H1 (cell line): Measurements from ENCODE around the gene PRRC2C. TPM values are rescaled to one million over a fixed set of nuclear protein-coding genes. Genes with fewer than 3 reads are reported as not detected.

ENCODE experiments used
- CTCF ChIA-PET: fragments of 300-600 bp; sonication (Branson Sonifier 250); formaldehyde crosslinking; loops from one replicate; lab custom pipeline; 2021; ENCODE audit not compliant: partially characterized antibody; lab: Charles Lee
- POLR2A ChIA-PET: fragments of 300-600 bp; sonication (Branson Sonifier 250); formaldehyde crosslinking; loops from one replicate; lab custom pipeline; 2021; ENCODE audit warnings: inconsistent platforms; ENCODE audit not compliant: partially characterized antibody; lab: Charles Lee
- DNase-seq, 2 experiments: peaks; one replicate each; pipeline versions ENCODE4 v3.0.0 to v3.0.0-alpha.2; 2010 to 2022; ENCODE audit warnings: low spot score in 2 of 2, low read depth in 1 of 2, mixed read lengths in 1 of 2
- FAIRE-seq: peaks from 2 replicates; lab custom pipeline; 2011; peaks lifted over from hg19 to GRCh38; lab: Jason Lieb, UNC
- H2AFZ ChIP-seq: 2 replicates; pipeline ENCODE4 v1.8.1; 2012; ENCODE audit warnings: low read length, inconsistent platforms
- H2AK5ac ChIP-seq: 2 replicates; pipeline ENCODE4 v1.6.1; 2013; ENCODE audit warnings: low read depth, low read length
- H2BK120ac ChIP-seq: replicated peaks from 2 replicates; pipeline ENCODE3; 2013; ENCODE audit warnings: low read depth, low read length, inconsistent platforms
- H2BK12ac ChIP-seq: 2 replicates; pipeline ENCODE4 v1.6.1; 2013; ENCODE audit warnings: low read depth, low read length
- H2BK15ac ChIP-seq: 2 replicates; pipeline ENCODE4 v1.6.1; 2013; ENCODE audit warnings: low read length
- H2BK20ac ChIP-seq: 2 replicates; pipeline ENCODE4 v1.6.1; 2013; ENCODE audit warnings: low read length
- H2BK5ac ChIP-seq: 2 replicates; pipeline ENCODE4 v1.6.1; 2013; ENCODE audit warnings: low read depth, low read length
- H3K14ac ChIP-seq: 2 replicates; pipeline ENCODE4 v1.6.1; 2013; ENCODE audit warnings: inconsistent platforms; ENCODE audit not compliant: insufficient read length
- H3K18ac ChIP-seq: 2 replicates; pipeline ENCODE4 v1.6.1; 2013; ENCODE audit warnings: low read length; ENCODE audit errors: extremely low read depth
- H3K23ac ChIP-seq: 2 replicates; pipeline ENCODE4 v1.6.1; 2013; ENCODE audit warnings: inconsistent platforms; ENCODE audit not compliant: insufficient read length
- H3K23me2 ChIP-seq: 2 replicates; pipeline ENCODE4 v1.6.1; 2013; ENCODE audit warnings: low read depth, low read length
- H3K27ac ChIP-seq: 2 replicates; pipeline ENCODE4 v1.6.1; 2011; ENCODE audit warnings: low read depth, low read length, inconsistent platforms
- H3K27me3 ChIP-seq, 4 experiments: replicated peaks in 1 of 4; 1 replicate in 1 of 4; 2 replicates in 3 of 4; pipeline versions ENCODE4 v1.6.1 to v1.8.1; 2011 to 2013; ENCODE audit warnings: low read length in 3 of 4, mild to moderate bottlenecking in 3 of 4, inconsistent platforms in 2 of 4, mixed read lengths in 2 of 4, moderate library complexity in 1 of 4; ENCODE audit not compliant: control insufficient read depth in 3 of 4, insufficient read depth in 3 of 4; ENCODE audit errors: extremely low read depth in 1 of 4
- H3K36me3 ChIP-seq, 4 experiments: 2 replicates each; pipeline versions ENCODE4 v1.6.1 to v1.8.1; 2011 to 2013; ENCODE audit warnings: mild to moderate bottlenecking in 4 of 4, low read length in 3 of 4, moderate library complexity in 2 of 4, control low read depth in 1 of 4, inconsistent platforms in 1 of 4; ENCODE audit not compliant: insufficient read depth in 4 of 4, control insufficient read depth in 2 of 4
- H3K4ac ChIP-seq: replicated peaks from 2 replicates; pipeline ENCODE3; 2013; ENCODE audit warnings: low read length, low read depth, mixed read lengths, inconsistent platforms; ENCODE audit not compliant: insufficient read length
- H3K4me1 ChIP-seq, 4 experiments: replicated peaks in 1 of 4; 1 replicate in 1 of 4; 2 replicates in 3 of 4; pipeline versions ENCODE4 v1.6.1 to v1.8.1; 2011 to 2013; ENCODE audit warnings: low read length in 3 of 4, inconsistent platforms in 2 of 4, mixed read lengths in 1 of 4; ENCODE audit not compliant: insufficient read depth in 4 of 4, control insufficient read depth in 3 of 4
- H3K4me2 ChIP-seq, 2 experiments: 2 replicates each; pipeline versions ENCODE4 v1.6.1 to v1.8.1; 2011 to 2013; ENCODE audit warnings: low read depth in 2 of 2, low read length in 2 of 2, control low read depth in 1 of 2, inconsistent platforms in 1 of 2, mild to moderate bottlenecking in 1 of 2; ENCODE audit not compliant: insufficient read depth in 1 of 2
- H3K4me3 ChIP-seq, 4 experiments: fragments of 200-600, 300-600 bp in 1 of 4; sonication (generic), shearing (Covaris generic), sonication (Bioruptor Twin) in 1 of 4; 2 replicates each; pipeline versions ENCODE4 v1.5.1 to v1.8.1; 2011 to 2016; ENCODE audit warnings: low read length in 4 of 4, low read depth in 3 of 4, control low read depth in 2 of 4, inconsistent platforms in 2 of 4, mild to moderate bottlenecking in 2 of 4, mixed read lengths in 1 of 4, moderate library complexity in 1 of 4; ENCODE audit not compliant: insufficient read depth in 2 of 4; ENCODE audit errors: extremely low read depth in 1 of 4
- H3K56ac ChIP-seq: replicated peaks from 2 replicates; pipeline ENCODE3; 2013; ENCODE audit warnings: low read depth, mild to moderate bottlenecking, mixed read lengths, low read length, inconsistent platforms; ENCODE audit not compliant: insufficient read length
- H3K79me1 ChIP-seq: 2 replicates; pipeline ENCODE4 v1.6.1; 2013; ENCODE audit warnings: low read depth, low read length, control low read depth
- H3K79me2 ChIP-seq, 2 experiments: 2 replicates each; pipeline versions ENCODE4 v1.6.1 to v1.8.1; 2012 to 2013; ENCODE audit warnings: low read length in 2 of 2, mild to moderate bottlenecking in 2 of 2, inconsistent platforms in 1 of 2; ENCODE audit not compliant: insufficient read depth in 2 of 2, control insufficient read depth in 1 of 2
- H3K9ac ChIP-seq, 4 experiments: replicated peaks in 1 of 4; 1 replicate in 1 of 4; 2 replicates in 3 of 4; pipeline versions ENCODE4 v1.6.1 to v1.8.1; 2011 to 2013; ENCODE audit warnings: low read depth in 3 of 4, low read length in 3 of 4, control low read depth in 2 of 4, mild to moderate bottlenecking in 2 of 4, moderate library complexity in 2 of 4, inconsistent platforms in 1 of 4; ENCODE audit errors: extremely low read depth in 1 of 4
- H3K9me3 ChIP-seq, 2 experiments: 2 replicates each; pipeline versions ENCODE4 v1.6.1 to v1.8.1; 2012 to 2013; ENCODE audit warnings: mild to moderate bottlenecking in 2 of 2, moderate library complexity in 2 of 2, control low read depth in 1 of 2, inconsistent platforms in 1 of 2, low read depth in 1 of 2, low read length in 1 of 2, mixed read lengths in 1 of 2; ENCODE audit not compliant: insufficient read depth in 2 of 2
- H4K20me1 ChIP-seq, 2 experiments: replicated peaks in 1 of 2; 2 replicates each; pipeline versions ENCODE3 to v1.8.1; 2011 to 2013; ENCODE audit warnings: inconsistent platforms in 2 of 2, low read length in 2 of 2, mild to moderate bottlenecking in 1 of 2; ENCODE audit not compliant: insufficient read depth in 2 of 2, control insufficient read depth in 1 of 2
- H4K5ac ChIP-seq: 2 replicates; pipeline ENCODE4 v1.6.1; 2013; ENCODE audit warnings: low read length, low read depth, mixed read lengths, inconsistent platforms; ENCODE audit not compliant: insufficient read length
- H4K8ac ChIP-seq: 2 replicates; pipeline ENCODE4 v1.8.0; 2013; ENCODE audit warnings: mild to moderate bottlenecking, moderate library complexity, low read length, inconsistent platforms; ENCODE audit not compliant: insufficient read depth; ENCODE audit errors: extremely low read depth
- H4K91ac ChIP-seq: replicated peaks from 2 replicates; pipeline ENCODE3; 2013; ENCODE audit warnings: low read length, mixed read lengths, inconsistent platforms; ENCODE audit not compliant: insufficient read length
- CBX5 ChIP-seq: fragments of 300-800, 300-1000 bp; sonication (generic); IDR thresholded peaks from 2 replicates; pipeline ENCODE4 v1.7.1; 2016; ENCODE audit warnings: antibody characterized with exemption, low read length, low read depth
- JUND ChIP-seq: IDR thresholded peaks from 2 replicates; pipeline ENCODE4 v1.6.1; 2011; ENCODE audit warnings: mild to moderate bottlenecking, improper control_type of control experiment, low read length
- POLR2AphosphoS5 ChIP-seq: IDR thresholded peaks from 2 replicates; pipeline ENCODE4 v1.6.1; 2011; ENCODE audit warnings: low read depth, low read length
- SIX5 ChIP-seq: IDR thresholded peaks from 2 replicates; pipeline ENCODE4 v1.6.1; 2011; ENCODE audit warnings: mild to moderate bottlenecking, low read depth, low read length
- WGBS, 2 experiments: shearing (Covaris generic) in 1 of 2; methylation state at CpG; one replicate each; pipeline versions ENCODE4 v1.1.6 to v1.1.7; 2013 to 2015; ENCODE audit warnings: low lambda C conversion rate in 2 of 2, mixed read lengths in 2 of 2, inconsistent platforms in 1 of 2, low coverage in 1 of 2, missing lambda C conversion rate in 1 of 2; ENCODE audit not compliant: insufficient replicate concordance in 2 of 2, insufficient coverage in 1 of 2, insufficient read length in 1 of 2; ENCODE audit errors: extremely low coverage in 1 of 2, missing lambda C conversion rate in 1 of 2; 5-methylcytosine and 5-hydroxymethylcytosine counted together
- polyA plus RNA-seq, 7 experiments: library from polyadenylated mRNA; depleted of rRNA in 3 of 7; stranded (reverse) in 5 of 7; unstranded in 2 of 7; fragments of >200 nt in 5 of 7; fragments of 200-250 nt in 2 of 7; gene quantifications; 1 replicate in 5 of 7; 2 replicates in 1 of 7; 4 replicates in 1 of 7; pipeline versions ENCODE4 v1.2.1 to v1.2.3, GENCODE V29; 2011 to 2013; ENCODE audit warnings: missing spikeins in 2 of 7, mixed read lengths in 2 of 7
- total RNA-seq: library from RNA; stranded (reverse); fragmentation: NEBNext Ultra II Directional; extraction: Animal tissue kit (Norgen Biotek cat#: 25700); gene quantifications from 2 replicates; pipeline ENCODE4 v1.2.1, GENCODE V29; 2021

Gene PRRC2C
- total and polyA plus RNA-seq, 2 of the 8 experiments (the other 6 are each of a cell fraction or from before 2014, with no cell fraction given), result 125 to 264 TPM

GRCh38 chr1:171582589-171582988 is 97.3 kb downstream of the PRRC2C start:
- no peak overlapping the region for H2BK20ac ChIP-seq
- no peak for FAIRE-seq
- H4K5ac ChIP-seq, result no peak overlapping the region
- ChIA-PET CTCF (no interaction called here), POLR2A (no interaction called here)
- H2AFZ ChIP-seq, result no peak overlapping the region
- no peak for DNase-seq
- H3K79me2 ChIP-seq, result no peaks in the 10 kb centered on the region
- no peaks in the 10 kb centered on the region for H3K23me2 ChIP-seq
- no peak overlapping the region for H3K9ac ChIP-seq
- no peak overlapping the region for H3K4ac ChIP-seq
- H3K4me1 ChIP-seq, result no peaks in the 10 kb centered on the region
- H3K27ac ChIP-seq, result no peak overlapping the region
- H3K18ac ChIP-seq, result no peak overlapping the region
- H3K36me3 ChIP-seq, result peaks cover 40 to 92% (median 69%) of the 10 kb centered on the region in 4 experiments
- no peak overlapping the region for H3K23ac ChIP-seq
- WGBS, 2 experiments, result 91% methylated on average over 2 of the region's 2 CpGs; no CpG with 5 or more reads in 1 of the 2 experiments
- no peak overlapping the region for H4K8ac ChIP-seq
- no peaks in the 10 kb centered on the region for H3K27me3 ChIP-seq
- no peak overlapping the region for H2AK5ac ChIP-seq
- no peak overlapping the region for H4K91ac ChIP-seq
- H3K14ac ChIP-seq, result no peak overlapping the region
- peaks cover 2% of the 10 kb centered on the region in 2 experiments for H4K20me1 ChIP-seq
- H2BK5ac ChIP-seq, result no peak overlapping the region
- H3K56ac ChIP-seq, result no peak overlapping the region
- no peak overlapping the region for H3K4me3 ChIP-seq
- no peak overlapping the region for H3K4me2 ChIP-seq
- H2BK15ac ChIP-seq, result no peak overlapping the region
- no peaks in the 10 kb centered on the region for H3K79me1 ChIP-seq
- no peaks in the 10 kb centered on the region for H3K9me3 ChIP-seq
- H2BK12ac ChIP-seq, result no peak overlapping the region
- no peak overlapping the region for H2BK120ac ChIP-seq
- TF ChIP-seq SIX5 (no peak), CBX5 (no peak), POLR2AphosphoS5 (no peak), JUND (no peak)
